ENCODE measurements around the gene PROSER2. TPM values are rescaled to one million over a fixed set of nuclear protein-coding genes. Genes with fewer than 3 reads are reported as not detected.

Gene PROSER2
- total RNA-seq, 2 donors from 2014 or later: 24.7 to 39.9 TPM

DNA sequence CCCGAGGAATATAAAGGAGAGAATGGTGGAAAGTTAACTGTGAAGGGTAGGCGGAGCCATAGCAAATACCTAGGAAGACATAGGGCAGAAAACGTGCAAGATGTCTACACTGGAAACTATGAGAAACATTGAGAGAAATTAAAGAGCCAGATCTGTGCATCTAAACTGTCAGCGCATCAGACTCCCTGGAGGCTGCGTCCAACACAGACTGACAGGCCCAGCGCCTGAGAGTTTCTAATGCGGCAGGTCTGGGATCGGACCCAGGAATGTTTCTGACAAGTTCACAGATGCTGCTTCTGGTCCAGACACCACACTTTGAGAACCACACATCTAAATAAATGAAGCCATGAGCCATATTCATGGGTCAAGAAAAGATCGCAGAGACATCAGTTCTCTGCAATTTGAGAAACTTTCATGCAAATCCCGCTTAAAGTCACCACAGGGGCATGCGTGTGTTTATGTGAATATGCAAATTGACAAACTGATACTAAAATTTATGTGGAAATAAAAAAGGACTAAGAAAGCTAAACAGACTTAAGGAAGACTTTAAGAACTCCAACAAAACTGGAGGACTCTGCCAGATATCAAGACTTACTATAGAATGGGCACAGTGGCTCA lies 38.8 kb downstream of the PROSER2 start:
- no peaks in the 10 kb centered on the region for H3K27me3 ChIP-seq (replicated peaks; ENCODE audit: insufficient read depth)
- no peak for DNase-seq (ENCODE audit: low spot score)
- H3K4me3 ChIP-seq: no peak overlapping the region
- intact Hi-C loops (cut with DNase I): no loop called here
- H3K27ac ChIP-seq: no peak overlapping the region
- no peaks in the 10 kb centered on the region for H3K36me3 ChIP-seq
- no peaks in the 10 kb centered on the region for H3K9me3 ChIP-seq
- TF ChIP-seq POLR2AphosphoS5 (IDR thresholded peaks at IDR 0.05) (no peak), CTCF (IDR thresholded peaks at IDR 0.05) (no peak), POLR2A (IDR thresholded peaks at IDR 0.05) (no peak)
- H3K4me1 ChIP-seq (replicated peaks): no peaks in the 10 kb centered on the region
- 84% methylated on average over 11 of the region's 11 CpGs for WGBS

- Histone ChIP-seq H3K27ac (no peak overlapping the region), H3K9me3 (no peaks in the 10 kb centered on the region), H3K4me3 (no peak overlapping the region), H3K27me3 (replicated peaks; ENCODE audit: insufficient read depth) (no peaks in the 10 kb centered on the region), H3K4me1 (replicated peaks) (peaks cover 10% of the 10 kb centered on the region), H3K36me3 (no peaks in the 10 kb centered on the region)
- no peak for DNase-seq (ENCODE audit: low spot score)
- TF ChIP-seq CTCF (IDR thresholded peaks at IDR 0.05) (no peak), POLR2A (IDR thresholded peaks at IDR 0.05) (no peak), POLR2AphosphoS5 (IDR thresholded peaks at IDR 0.05) (no peak)
- WGBS: 84% methylated on average over 13 of the region's 13 CpGs
- intact Hi-C loops (cut with DNase I): no loop called here
Measured at GRCh38 chr10:11863353-11864109, 40.4 kb downstream of the PROSER2 start.

DNA sequence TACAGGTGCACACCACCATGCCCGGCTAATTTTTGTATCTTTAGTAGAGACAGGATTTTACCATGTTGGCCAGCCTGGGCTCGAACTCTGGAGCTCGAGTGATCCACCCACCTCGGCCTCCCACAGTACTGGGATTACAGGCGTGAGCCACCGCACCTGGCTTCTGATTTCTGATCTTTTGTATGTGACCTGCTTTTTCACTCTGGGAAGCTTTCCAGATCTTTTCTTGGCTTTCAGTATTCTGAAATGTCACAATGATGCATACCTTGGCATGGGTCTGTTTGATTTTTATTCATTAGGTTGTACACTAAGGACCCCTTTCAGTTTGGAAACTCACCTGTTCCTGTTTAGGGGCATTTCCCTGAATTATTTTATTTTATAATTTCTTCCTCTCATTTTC lies 41.6 kb downstream of the PROSER2 start:
- no peak for DNase-seq (ENCODE audit: low spot score)
- Histone ChIP-seq H3K4me1 (replicated peaks) (peaks cover 10% of the 10 kb centered on the region), H3K4me3 (no peak overlapping the region), H3K36me3 (peaks cover 0 to 2% of the 10 kb centered on the region in 2 donors), H3K27ac (no peak overlapping the region), H3K27me3 (replicated peaks; ENCODE audit: insufficient read depth) (no peaks in the 10 kb centered on the region), H3K9me3 (no peaks in the 10 kb centered on the region)
- TF ChIP-seq POLR2A (IDR thresholded peaks at IDR 0.05): no peak
- TF ChIP-seq CTCF (IDR thresholded peaks at IDR 0.05): no peak
- TF ChIP-seq POLR2AphosphoS5 (IDR thresholded peaks at IDR 0.05): no peak
- WGBS: 57% methylated on average over 6 of the region's 6 CpGs
- intact Hi-C loops (cut with DNase I): no loop called here

DNA sequence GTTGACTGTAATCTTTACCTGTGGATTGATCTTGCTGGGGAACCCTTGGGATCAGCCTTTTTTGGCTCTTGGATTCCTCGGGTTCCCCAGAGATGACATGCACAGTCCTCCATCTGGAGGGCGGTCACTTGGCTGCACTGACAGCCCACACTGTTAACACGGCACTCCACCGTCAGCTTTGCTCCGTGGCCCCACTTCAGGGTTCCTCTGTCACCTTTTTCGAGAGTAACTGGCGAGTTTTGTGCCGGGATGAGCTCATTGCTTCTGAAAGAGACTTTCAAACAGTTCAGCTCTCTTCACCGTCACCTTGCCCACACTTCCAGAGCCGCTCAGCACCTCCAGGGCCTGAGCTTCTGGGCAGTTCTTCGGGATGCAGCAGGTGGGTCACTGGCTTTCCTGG lies 42.4 kb downstream of the PROSER2 start:
- H3K4me1 ChIP-seq (replicated peaks): peaks cover 10% of the 10 kb centered on the region
- H3K9me3 ChIP-seq: no peaks in the 10 kb centered on the region
- intact Hi-C loops (cut with DNase I): no loop called here
- DNase-seq (ENCODE audit: low spot score): no peak
- WGBS: 86% methylated on average over 11 of the region's 11 CpGs
- no peak overlapping the region for H3K4me3 ChIP-seq
- peak overlapping the region in 1 of 2 donors; percentile 36 for H3K27ac ChIP-seq
- H3K36me3 ChIP-seq: peaks cover 0 to 4% of the 10 kb centered on the region in 2 donors
- TF ChIP-seq POLR2A (IDR thresholded peaks at IDR 0.05) (no peak), CTCF (IDR thresholded peaks at IDR 0.05) (no peak), POLR2AphosphoS5 (IDR thresholded peaks at IDR 0.05) (no peak)
- no peaks in the 10 kb centered on the region for H3K27me3 ChIP-seq (replicated peaks; ENCODE audit: insufficient read depth)
